ENCODE results near the gene PTP4A2.

DNA sequence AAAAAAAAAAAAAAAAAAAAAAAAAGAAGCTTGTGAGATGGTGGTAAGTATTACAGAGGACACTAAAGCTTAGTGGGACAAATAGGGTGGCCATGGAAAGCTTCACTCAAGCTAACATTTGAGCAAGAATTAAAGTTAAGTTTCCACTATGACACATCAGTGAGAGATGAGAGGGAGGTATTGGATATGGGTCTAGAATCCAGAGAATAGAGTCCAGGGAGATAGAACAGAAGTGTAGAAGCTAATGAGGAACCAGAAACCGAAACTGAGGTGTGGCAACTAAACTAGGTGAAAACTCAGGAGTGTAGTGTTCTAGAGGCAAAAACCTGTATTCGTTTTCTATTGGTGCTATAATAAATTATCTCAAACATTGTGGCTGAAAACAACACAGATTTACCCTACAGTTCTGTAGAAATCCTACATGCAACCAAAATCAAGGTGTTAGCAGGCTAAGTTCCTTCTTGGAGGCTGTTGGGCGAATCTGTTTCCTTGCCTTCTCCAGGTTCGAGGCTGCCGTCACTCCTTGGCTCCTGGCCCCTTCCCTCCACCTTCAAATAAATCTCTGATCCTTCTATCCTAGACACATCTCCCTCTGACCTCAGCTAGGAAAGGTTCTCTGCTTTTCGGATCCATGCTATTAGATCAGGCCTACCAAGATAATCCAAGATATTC, 36.2 kb downstream of the PTP4A2 start:
- no peak for TF ChIP-seq POLR2A (IDR thresholded peaks at IDR 0.05; ENCODE audit: low read length)
- no peak for TF ChIP-seq GATA1 (IDR thresholded peaks at IDR 0.05; ENCODE audit: low read depth, low read length)

Data from erythroblast (primary cell).